HG03103 (cell line): Measurements from ENCODE around the gene RPN1.
"Not testable (repeated sequence)": the region's sequence is repeated elsewhere in the genome, so short reads cannot be mapped to it uniquely, and the experiment has no call there.

Experiments
- ATAC-seq: cut with Tn5 transposase; IDR thresholded peaks from one replicate; pipeline ENCODE4 v1.9.1; 2021; ENCODE audit warnings: low read depth; ENCODE audit not compliant: unreplicated experiment

RPN1 gene

GRCh38 chr3:128650096-128651050, at the start of gene RPN1:
Gene RPN1 (minus strand): TSS chr3:128650818. CDS start chr3:128650800, 18 bp downstream.
- ATAC-seq: peak; percentile 86

GRCh38 chr3:128698211-128699047, 47.8 kb upstream of the RPN1 start:
- ATAC-seq: no peak

- no peak for ATAC-seq
These were observed 46.7 kb upstream of the RPN1 start for GRCh38 chr3:128697341-128697740.

- no peak for ATAC-seq
These were observed 43.1 kb upstream of the RPN1 start for GRCh38 chr3:128693696-128694095.

GRCh38 chr3:128689060-128689459, 38.4 kb upstream of the RPN1 start:
- no peak for ATAC-seq

- no peak for ATAC-seq
These were observed 35.8 kb upstream of the RPN1 start for GRCh38 chr3:128686465-128686864.

GRCh38 chr3:128684986-128685726, 34.5 kb upstream of the RPN1 start:
- no peak for ATAC-seq

GRCh38 chr3:128683957-128684356, 33.3 kb upstream of the RPN1 start:
- no peak for ATAC-seq

- no peak for ATAC-seq
These were observed 30.8 kb upstream of the RPN1 start for GRCh38 chr3:128681369-128681829.

GRCh38 chr3:128680603-128681368, 30.2 kb upstream of the RPN1 start:
- peak; percentile 95 for ATAC-seq

- ATAC-seq: no peak
These were observed 28.7 kb upstream of the RPN1 start for GRCh38 chr3:128679338-128679737.

GRCh38 chr3:128675802-128676201, 25.2 kb upstream of the RPN1 start:
- ATAC-seq: not testable (repeated sequence)

GRCh38 chr3:128674161-128674784, 23.7 kb upstream of the RPN1 start:
- ATAC-seq: no peak

- no peak for ATAC-seq
These were observed 17.0 kb upstream of the RPN1 start for GRCh38 chr3:128667641-128668040.

- no peak for ATAC-seq
These were observed 14.9 kb upstream of the RPN1 start for GRCh38 chr3:128665362-128666021.

GRCh38 chr3:128663151-128663550, 12.5 kb upstream of the RPN1 start:
- ATAC-seq: no peak

- ATAC-seq: no peak
These were observed 4.9 kb upstream of the RPN1 start for GRCh38 chr3:128655531-128655930.

GRCh38 chr3:128653993-128654805, 3.6 kb upstream of the RPN1 start:
- ATAC-seq: not testable (repeated sequence)
